GM12874 (cell line): ENCODE measurements around the gene ANKDD1A.

Experiments used
- TF ChIP-seq, protein P1 (sequence below): IDR thresholded peaks from 2 replicates; pipeline ENCODE4 v1.5.1; 2011; ENCODE audit warnings: low read depth, mild to moderate bottlenecking, control low read depth, low read length, moderate library complexity; ENCODE audit not compliant: insufficient read depth

ANKDD1A gene

DNA sequence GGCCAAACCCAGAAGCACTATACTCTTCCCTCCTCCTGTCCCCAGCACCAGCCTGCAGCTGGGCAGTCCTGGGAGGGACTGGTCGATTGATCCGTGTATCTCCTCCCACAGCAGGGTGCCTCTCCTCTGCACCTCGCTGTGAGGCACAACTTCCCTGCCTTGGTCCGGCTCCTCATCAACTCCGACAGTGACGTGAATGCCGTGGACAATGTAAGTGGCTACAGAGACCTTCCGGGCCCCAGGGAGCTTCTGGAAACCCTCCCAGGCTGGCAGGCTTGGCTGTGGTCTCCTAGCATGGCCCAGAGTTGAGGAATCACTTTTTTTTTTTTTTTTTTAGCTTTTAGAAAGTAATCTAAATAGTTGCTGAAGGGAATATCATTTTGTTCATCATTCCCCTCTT lies 30.7 kb downstream of the ANKDD1A start:
- TF ChIP-seq, protein P1, sequence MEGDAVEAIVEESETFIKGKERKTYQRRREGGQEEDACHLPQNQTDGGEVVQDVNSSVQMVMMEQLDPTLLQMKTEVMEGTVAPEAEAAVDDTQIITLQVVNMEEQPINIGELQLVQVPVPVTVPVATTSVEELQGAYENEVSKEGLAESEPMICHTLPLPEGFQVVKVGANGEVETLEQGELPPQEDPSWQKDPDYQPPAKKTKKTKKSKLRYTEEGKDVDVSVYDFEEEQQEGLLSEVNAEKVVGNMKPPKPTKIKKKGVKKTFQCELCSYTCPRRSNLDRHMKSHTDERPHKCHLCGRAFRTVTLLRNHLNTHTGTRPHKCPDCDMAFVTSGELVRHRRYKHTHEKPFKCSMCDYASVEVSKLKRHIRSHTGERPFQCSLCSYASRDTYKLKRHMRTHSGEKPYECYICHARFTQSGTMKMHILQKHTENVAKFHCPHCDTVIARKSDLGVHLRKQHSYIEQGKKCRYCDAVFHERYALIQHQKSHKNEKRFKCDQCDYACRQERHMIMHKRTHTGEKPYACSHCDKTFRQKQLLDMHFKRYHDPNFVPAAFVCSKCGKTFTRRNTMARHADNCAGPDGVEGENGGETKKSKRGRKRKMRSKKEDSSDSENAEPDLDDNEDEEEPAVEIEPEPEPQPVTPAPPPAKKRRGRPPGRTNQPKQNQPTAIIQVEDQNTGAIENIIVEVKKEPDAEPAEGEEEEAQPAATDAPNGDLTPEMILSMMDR = no peak

DNA sequence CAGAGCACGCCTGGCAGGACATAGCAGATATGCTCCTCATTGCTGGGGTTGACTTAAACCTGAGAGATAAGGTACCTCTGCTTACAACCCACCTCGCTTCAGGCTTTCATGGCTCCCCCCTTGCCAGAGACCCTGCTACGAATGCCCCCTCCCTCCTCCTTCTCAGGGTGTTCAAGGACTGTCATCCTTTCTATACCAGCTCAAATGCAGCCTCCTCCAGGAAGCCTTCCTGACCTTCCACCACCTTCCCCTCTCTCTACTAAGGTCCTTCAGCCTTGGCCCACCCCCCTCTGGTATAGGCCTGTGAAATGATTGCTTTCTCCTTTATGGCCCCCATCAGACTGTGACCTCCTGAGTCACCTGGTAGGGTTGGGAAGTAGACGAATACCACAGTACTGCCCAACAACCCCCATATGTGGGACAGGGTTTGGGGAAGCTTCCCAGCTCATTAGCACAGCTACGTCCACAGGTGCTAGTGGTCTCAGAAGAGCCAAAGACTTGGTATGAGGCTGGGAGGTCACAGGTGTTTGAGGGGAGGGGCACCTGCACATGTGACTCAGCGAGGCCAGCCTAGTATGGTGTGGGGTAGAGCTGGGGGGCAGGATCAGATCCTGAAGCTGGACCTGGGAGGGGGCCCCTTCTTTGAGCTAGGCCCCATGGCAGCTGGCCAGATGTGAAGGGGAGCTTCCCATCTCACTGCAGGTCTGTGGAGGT lies 32.0 kb downstream of the ANKDD1A start:
- TF ChIP-seq, protein P1 = no peak

DNA sequence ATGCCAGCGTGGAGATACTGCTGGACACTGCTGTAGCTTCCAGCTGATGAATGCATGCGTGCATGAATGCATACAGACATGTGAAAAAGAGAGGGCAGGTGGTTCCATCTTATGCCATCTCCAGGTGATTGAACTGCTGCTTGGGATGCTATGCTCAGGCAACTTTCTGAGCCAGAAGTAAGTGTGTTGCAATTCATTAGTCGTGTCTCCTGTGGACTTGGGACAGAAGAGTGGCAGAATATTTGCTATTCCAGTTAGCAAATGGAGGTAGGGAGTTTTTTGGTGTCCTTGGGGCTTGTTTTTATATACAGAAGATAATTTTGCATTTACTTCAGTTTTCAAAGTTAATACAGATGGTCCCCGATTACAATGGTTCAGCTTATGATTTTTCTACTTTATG lies 33.3 kb downstream of the ANKDD1A start:
- TF ChIP-seq, protein P1 = no peak

DNA sequence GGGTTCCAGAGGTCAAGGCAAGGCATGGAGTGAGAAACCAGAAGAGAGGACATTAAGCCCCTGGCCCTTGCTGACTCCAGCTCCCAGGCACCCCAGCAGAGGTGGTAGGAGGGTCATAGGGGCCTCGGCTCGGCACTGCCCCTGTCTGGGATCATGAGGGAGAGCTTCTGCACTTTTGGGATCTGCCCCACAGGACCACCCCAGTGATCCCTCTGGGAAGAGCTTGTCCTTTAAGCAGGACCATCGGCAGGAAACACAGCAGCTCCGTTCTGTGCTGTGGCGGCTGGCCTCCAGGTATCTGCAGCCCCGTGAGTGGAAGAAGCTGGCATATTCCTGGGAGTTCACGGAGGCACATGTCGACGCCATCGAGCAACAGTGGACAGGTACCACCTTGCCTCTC lies 35.5 kb downstream of the ANKDD1A start:
- TF ChIP-seq, protein P1 = no peak

DNA sequence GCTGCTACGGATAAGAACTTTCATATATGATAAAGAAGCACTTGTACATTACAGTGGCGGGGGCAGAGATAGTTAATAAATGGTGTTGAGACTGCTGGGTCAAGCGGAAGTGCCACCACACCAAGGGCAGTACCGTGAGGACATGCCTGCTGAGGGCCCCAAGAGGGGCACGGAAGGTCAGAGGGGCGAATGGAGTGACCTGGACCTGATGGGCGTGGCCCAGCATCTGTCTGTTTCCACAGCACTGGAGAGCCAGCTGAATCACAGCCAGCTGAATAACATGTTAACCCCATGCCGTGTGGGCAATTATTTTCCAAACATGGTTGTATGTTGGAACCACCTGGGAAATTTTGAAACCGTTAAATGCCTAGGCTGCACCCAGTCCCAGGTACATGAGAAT lies 37.2 kb downstream of the ANKDD1A start:
- TF ChIP-seq, protein P1 = no peak

DNA sequence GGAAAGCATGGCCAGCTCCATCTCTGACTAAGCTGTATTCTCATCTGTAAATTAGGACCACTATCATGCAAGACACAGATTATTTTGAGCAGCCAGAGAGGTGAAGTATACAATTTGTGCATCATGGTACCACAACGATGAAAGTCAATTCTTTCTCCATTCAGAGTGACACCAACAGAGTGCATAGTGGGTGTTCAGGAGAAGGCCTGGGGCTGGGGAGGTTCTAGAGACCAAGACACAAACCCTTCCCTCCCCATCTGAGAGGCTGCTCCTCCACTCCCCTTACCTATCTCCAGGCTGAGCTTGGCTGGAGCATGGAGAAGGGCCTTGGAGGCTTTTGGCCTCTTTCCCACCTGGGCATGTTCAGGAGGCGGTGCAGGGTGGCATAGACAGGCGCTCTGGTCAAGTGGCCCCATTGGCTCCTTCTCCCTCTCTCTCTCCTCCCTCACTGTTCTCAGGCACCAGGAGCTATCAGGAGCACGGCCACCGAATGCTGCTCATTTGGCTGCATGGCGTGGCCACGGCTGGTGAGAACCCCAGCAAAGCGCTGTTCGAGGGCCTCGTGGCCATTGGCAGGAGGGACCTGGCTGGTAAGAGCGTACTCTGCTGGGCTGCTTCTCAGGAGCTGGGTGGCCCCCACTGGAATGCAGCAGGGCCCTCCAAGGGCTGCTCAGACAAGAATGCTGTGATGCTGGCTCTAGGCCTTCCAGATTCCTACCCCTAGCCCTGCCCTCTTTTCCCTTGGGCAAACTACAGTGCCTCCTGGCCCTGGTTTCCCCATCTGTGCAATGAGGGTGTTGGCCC lies 37.9 kb downstream of the ANKDD1A start:
- TF ChIP-seq, protein P1 = no peak

DNA sequence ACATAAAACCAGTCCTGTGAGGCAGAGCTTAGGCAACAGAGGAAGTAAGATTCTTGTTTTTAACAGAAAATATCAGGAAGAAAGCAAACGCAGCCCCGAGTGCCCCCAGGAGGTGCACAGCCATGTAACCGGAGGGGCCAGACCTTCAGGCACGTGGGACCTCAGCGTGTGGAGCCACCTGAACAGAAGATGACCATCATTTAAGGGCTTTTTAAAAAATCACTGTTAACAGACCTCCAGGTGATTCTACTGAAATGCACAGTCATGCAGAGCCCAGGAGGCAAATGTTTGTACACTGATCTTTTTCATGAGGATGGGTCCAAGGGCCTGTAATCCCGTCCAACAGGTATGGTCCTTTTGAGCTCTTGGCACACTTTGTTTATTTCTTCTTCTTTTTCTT lies 39.2 kb downstream of the ANKDD1A start:
- TF ChIP-seq, protein P1 = no peak
